Measurements from ENCODE around the gene CYP4V2. TPM values are rescaled to one million over a fixed set of nuclear protein-coding genes. Genes with fewer than 3 reads are reported as not detected.

The CYP4V2 gene
- total RNA-seq = 1 to 10 TPM; 4.8 to 7.2 (median 6.7) TPM

GRCh38 chr4:186191200-186192065 lies at the start of gene CYP4V2:
CYP4V2 (plus strand) TSS chr4:186191567; CDS start chr4:186191824, 257 bp downstream.
- peaks cover 41% of the 10 kb centered on the region for H3K4me1 Mint-ChIP-seq (ENCODE audit: low read depth)
- H3K4me3 Mint-ChIP-seq = peak within 1 kb of the TSS; percentile 92
- DNase-seq (peak; percentile 78), ATAC-seq (peak; percentile 87 to 89)
- H3K27me3 Mint-ChIP-seq (ENCODE audit: low read depth) = no peaks in the 10 kb centered on the region
- peaks cover 11% of the 10 kb centered on the region for H3K36me3 Mint-ChIP-seq (ENCODE audit: insufficient read depth)
- no peaks in the 10 kb centered on the region for H3K9me3 Mint-ChIP-seq

GRCh38 chr4:186144198-186144945 lies 47.0 kb upstream of the CYP4V2 start:
- ATAC-seq = peak; percentile 58 to 71
- H3K27me3 Mint-ChIP-seq (ENCODE audit: low read depth) = peaks cover 42% of the 10 kb centered on the region
- H3K4me1 Mint-ChIP-seq (ENCODE audit: low read depth) = peaks cover 11% of the 10 kb centered on the region
- H3K9me3 Mint-ChIP-seq = no peaks in the 10 kb centered on the region
- DNase-seq = no peak
- no peaks in the 10 kb centered on the region for H3K36me3 Mint-ChIP-seq (ENCODE audit: insufficient read depth)
- peak overlapping the region; percentile 72 for H3K4me3 Mint-ChIP-seq

GRCh38 chr4:186144946-186145569 lies 46.3 kb upstream of the CYP4V2 start:
- Mint-ChIP-seq H3K4me1 (ENCODE audit: low read depth) (peaks cover 11% of the 10 kb centered on the region), H3K36me3 (ENCODE audit: insufficient read depth) (no peaks in the 10 kb centered on the region), H3K9me3 (no peaks in the 10 kb centered on the region), H3K27me3 (ENCODE audit: low read depth) (peaks cover 43% of the 10 kb centered on the region), H3K4me3 (peak overlapping the region; percentile 76)
- peak; percentile 68 to 75 for ATAC-seq
- DNase-seq = no peak

GRCh38 chr4:186146458-186146857 lies 44.9 kb upstream of the CYP4V2 start:
- peaks cover 11% of the 10 kb centered on the region for H3K4me1 Mint-ChIP-seq (ENCODE audit: low read depth)
- H3K9me3 Mint-ChIP-seq = no peaks in the 10 kb centered on the region
- no peak for DNase-seq
- peaks cover 47% of the 10 kb centered on the region for H3K27me3 Mint-ChIP-seq (ENCODE audit: low read depth)
- no peaks in the 10 kb centered on the region for H3K36me3 Mint-ChIP-seq (ENCODE audit: insufficient read depth)
- no peak for ATAC-seq
- H3K4me3 Mint-ChIP-seq = no peak overlapping the region

GRCh38 chr4:186148336-186148975 lies 42.9 kb upstream of the CYP4V2 start:
- Mint-ChIP-seq H3K36me3 (ENCODE audit: insufficient read depth) (no peaks in the 10 kb centered on the region), H3K4me1 (ENCODE audit: low read depth) (peaks cover 11% of the 10 kb centered on the region), H3K27me3 (ENCODE audit: low read depth) (peaks cover 48% of the 10 kb centered on the region), H3K9me3 (no peaks in the 10 kb centered on the region), H3K4me3 (no peak overlapping the region)
- DNase-seq (no peak), ATAC-seq (no peak)

- no peak overlapping the region for H3K4me3 Mint-ChIP-seq
- no peaks in the 10 kb centered on the region for H3K9me3 Mint-ChIP-seq
- peaks cover 6% of the 10 kb centered on the region for H3K4me1 Mint-ChIP-seq (ENCODE audit: low read depth)
- DNase-seq (peak; percentile 36), ATAC-seq (no peak)
- H3K36me3 Mint-ChIP-seq (ENCODE audit: insufficient read depth) = no peaks in the 10 kb centered on the region
- H3K27me3 Mint-ChIP-seq (ENCODE audit: low read depth) = peaks cover 42% of the 10 kb centered on the region
Observed at GRCh38 chr4:186149872-186150271, 41.5 kb upstream of the CYP4V2 start.

- H3K4me1 Mint-ChIP-seq (ENCODE audit: low read depth) = no peaks in the 10 kb centered on the region
- H3K36me3 Mint-ChIP-seq (ENCODE audit: insufficient read depth) = no peaks in the 10 kb centered on the region
- H3K4me3 Mint-ChIP-seq = no peak overlapping the region
- no peaks in the 10 kb centered on the region for H3K9me3 Mint-ChIP-seq
- no peak for ATAC-seq
- peaks cover 36% of the 10 kb centered on the region for H3K27me3 Mint-ChIP-seq (ENCODE audit: low read depth)
- DNase-seq = no peak
Observed at GRCh38 chr4:186150926-186151325, 40.4 kb upstream of the CYP4V2 start.

- ATAC-seq = no peak
- no peak for DNase-seq
- Mint-ChIP-seq H3K9me3 (no peaks in the 10 kb centered on the region), H3K4me3 (no peak overlapping the region), H3K36me3 (ENCODE audit: insufficient read depth) (no peaks in the 10 kb centered on the region), H3K4me1 (ENCODE audit: low read depth) (no peaks in the 10 kb centered on the region), H3K27me3 (ENCODE audit: low read depth) (peaks cover 30% of the 10 kb centered on the region)
Observed at GRCh38 chr4:186151499-186151898, 39.9 kb upstream of the CYP4V2 start.

GRCh38 chr4:186158021-186158813 lies 33.1 kb upstream of the CYP4V2 start:
- H3K9me3 Mint-ChIP-seq = no peaks in the 10 kb centered on the region
- ATAC-seq (no peak), DNase-seq (no peak)
- H3K4me3 Mint-ChIP-seq = no peak overlapping the region
- peaks cover 5% of the 10 kb centered on the region for H3K4me1 Mint-ChIP-seq (ENCODE audit: low read depth)
- H3K27me3 Mint-ChIP-seq (ENCODE audit: low read depth) = peaks cover 7% of the 10 kb centered on the region
- no peaks in the 10 kb centered on the region for H3K36me3 Mint-ChIP-seq (ENCODE audit: insufficient read depth)

- no peak for ATAC-seq
- DNase-seq = no peak
- Mint-ChIP-seq H3K36me3 (ENCODE audit: insufficient read depth) (no peaks in the 10 kb centered on the region), H3K27me3 (ENCODE audit: low read depth) (peaks cover 4% of the 10 kb centered on the region), H3K4me1 (ENCODE audit: low read depth) (peaks cover 5% of the 10 kb centered on the region), H3K9me3 (no peaks in the 10 kb centered on the region), H3K4me3 (no peak overlapping the region)
Observed at GRCh38 chr4:186158966-186159365, 32.4 kb upstream of the CYP4V2 start.

- no peaks in the 10 kb centered on the region for H3K9me3 Mint-ChIP-seq
- H3K4me1 Mint-ChIP-seq (ENCODE audit: low read depth) = peaks cover 5% of the 10 kb centered on the region
- H3K27me3 Mint-ChIP-seq (ENCODE audit: low read depth) = peaks cover 4% of the 10 kb centered on the region
- no peaks in the 10 kb centered on the region for H3K36me3 Mint-ChIP-seq (ENCODE audit: insufficient read depth)
- ATAC-seq = no peak
- DNase-seq = no peak
- no peak overlapping the region for H3K4me3 Mint-ChIP-seq
Observed at GRCh38 chr4:186159613-186160012, 31.8 kb upstream of the CYP4V2 start.

GRCh38 chr4:186161138-186161537 lies 30.2 kb upstream of the CYP4V2 start:
- DNase-seq (no peak), ATAC-seq (peak; percentile 59 to 63)
- H3K4me1 Mint-ChIP-seq (ENCODE audit: low read depth) = peaks cover 5% of the 10 kb centered on the region
- peak overlapping the region; percentile 29 for H3K4me3 Mint-ChIP-seq
- H3K9me3 Mint-ChIP-seq = no peaks in the 10 kb centered on the region
- H3K27me3 Mint-ChIP-seq (ENCODE audit: low read depth) = peaks cover 7% of the 10 kb centered on the region
- no peaks in the 10 kb centered on the region for H3K36me3 Mint-ChIP-seq (ENCODE audit: insufficient read depth)

- no peak overlapping the region for H3K4me3 Mint-ChIP-seq
- H3K4me1 Mint-ChIP-seq (ENCODE audit: low read depth) = no peaks in the 10 kb centered on the region
- no peaks in the 10 kb centered on the region for H3K36me3 Mint-ChIP-seq (ENCODE audit: insufficient read depth)
- peaks cover 7% of the 10 kb centered on the region for H3K27me3 Mint-ChIP-seq (ENCODE audit: low read depth)
- no peaks in the 10 kb centered on the region for H3K9me3 Mint-ChIP-seq
- ATAC-seq (no peak), DNase-seq (no peak)
Observed at GRCh38 chr4:186166852-186167512, 24.4 kb upstream of the CYP4V2 start.

Measured in activated T-cell treated with anti-CD3 and anti-CD28 coated beads, Interleukin-2, amount 50 U/mL, for 4 hours (primary cell).